GM12891 (cell line): ENCODE measurements around the gene WFIKKN1.

Source experiments
- DNase-seq: peaks from one replicate; pipeline ENCODE4 v3.0.0; 2011; ENCODE audit warnings: low spot score; ENCODE audit not compliant: insufficient read length
- FAIRE-seq: peaks from 2 replicates; lab custom pipeline; 2011; peaks lifted over from hg19 to GRCh38; lab: Jason Lieb, UNC
- PAX5 ChIP-seq: IDR thresholded peaks from 2 replicates; pipeline ENCODE4 v1.6.1; 2011; ENCODE audit warnings: low read length, moderate library complexity, mild to moderate bottlenecking; ENCODE audit not compliant: insufficient read depth, severe bottlenecking
- POLR2A ChIP-seq: IDR thresholded peaks from 2 replicates; pipeline ENCODE4 v1.6.1; 2011; ENCODE audit warnings: low read depth, low read length, control low read depth
- POLR2AphosphoS5 ChIP-seq: IDR thresholded peaks from 2 replicates; pipeline ENCODE4 v1.6.1; 2011; ENCODE audit warnings: low read depth, low read length, control low read depth
- POU2F2 ChIP-seq: IDR thresholded peaks from 2 replicates; pipeline ENCODE4 v1.6.1; 2011; ENCODE audit warnings: low read depth, mild to moderate bottlenecking, control low read depth, low read length, moderate library complexity
- SPI1 ChIP-seq: IDR thresholded peaks from 2 replicates; pipeline ENCODE4 v1.6.1; 2011; ENCODE audit warnings: low read depth, low read length, control low read depth
- TAF1 ChIP-seq: IDR thresholded peaks from 2 replicates; pipeline ENCODE4 v1.6.1; 2011; ENCODE audit warnings: low read depth, low read length, control low read depth

Gene WFIKKN1

DNA sequence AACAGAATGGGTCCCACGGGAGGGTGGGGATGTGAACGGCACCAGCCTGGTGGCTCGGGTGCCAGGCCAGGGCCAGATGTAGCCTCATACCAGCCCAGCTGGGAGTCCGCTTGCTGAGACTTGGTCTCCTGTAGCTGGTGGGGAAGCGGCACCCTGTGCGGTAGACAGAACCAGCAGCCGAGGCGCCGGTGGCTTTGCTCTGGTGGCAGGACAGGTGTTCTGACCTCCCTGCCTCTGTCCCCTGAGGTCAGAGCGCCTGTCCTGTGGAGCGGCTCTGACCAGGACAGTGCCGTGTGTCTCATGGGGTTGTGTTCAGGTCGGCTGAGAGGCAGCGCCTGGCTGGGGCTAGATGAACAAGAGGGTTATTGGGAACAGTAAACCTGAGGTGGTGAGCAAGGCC lies 20.8 kb upstream of the WFIKKN1 start:
- no peak for FAIRE-seq
- TF ChIP-seq SPI1 (no peak), PAX5 (no peak), POU2F2 (no peak), TAF1 (no peak), POLR2AphosphoS5 (no peak), POLR2A (no peak)
- DNase-seq, result no peak

DNA sequence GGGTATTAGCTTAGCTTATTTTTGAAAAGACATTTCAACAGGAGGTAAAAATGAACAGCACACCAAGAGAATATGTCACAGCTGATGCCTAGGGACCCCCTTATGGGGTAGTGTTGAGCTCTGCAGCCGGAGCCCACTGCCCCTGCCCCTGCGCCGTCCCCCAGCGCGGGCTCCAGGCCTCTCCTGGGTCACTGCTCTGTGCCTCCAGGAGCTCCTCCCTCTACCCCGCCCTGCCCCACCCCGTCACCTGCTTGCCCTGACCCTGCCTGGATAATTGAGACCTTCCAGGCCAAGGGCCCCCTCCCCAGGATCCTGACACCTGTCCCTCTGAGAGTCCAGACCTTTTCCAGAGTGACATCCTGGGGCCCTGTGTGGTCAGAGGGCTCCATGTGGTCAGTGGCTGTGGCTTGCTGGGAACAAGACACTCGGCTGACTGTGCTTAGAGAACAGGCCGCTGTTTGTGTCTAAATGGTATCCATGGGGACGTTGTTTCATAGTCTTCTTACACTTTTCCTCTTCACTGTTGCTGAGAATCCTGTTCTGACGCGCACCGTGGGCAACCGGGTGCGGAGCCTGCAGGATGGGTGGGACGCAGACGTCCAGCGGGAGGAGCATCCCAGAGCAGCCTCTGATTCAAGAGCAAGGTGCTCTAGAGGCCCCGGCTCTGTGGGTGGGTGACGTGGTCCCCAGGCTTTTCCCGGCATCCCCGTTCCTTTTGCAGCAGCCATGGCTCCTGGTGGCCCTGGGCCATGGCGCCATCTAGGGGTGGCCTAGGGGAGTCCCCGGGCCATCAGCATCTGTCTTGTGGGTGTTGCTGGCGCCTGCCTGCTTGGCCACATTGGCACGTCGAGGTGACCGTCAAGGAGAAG lies 20.0 kb upstream of the WFIKKN1 start:
- no peak for DNase-seq

GRCh38 chr16:615122-615521 lies 15.7 kb upstream of the WFIKKN1 start:
- DNase-seq, result no peak
- TF ChIP-seq SPI1 (no peak), PAX5 (no peak), POLR2AphosphoS5 (no peak), TAF1 (no peak), POLR2A (no peak), POU2F2 (no peak)
- FAIRE-seq, result no peak

More for the DNA sequence above, 20.0 kb upstream of the WFIKKN1 start:
- no peak for TF ChIP-seq POLR2AphosphoS5
- FAIRE-seq, result no peak

GRCh38 chr16:616733-617586 lies 13.8 kb upstream of the WFIKKN1 start:
- TF ChIP-seq PAX5 (no peak), SPI1 (no peak), TAF1 (no peak), POLR2AphosphoS5 (no peak), POU2F2 (no peak), POLR2A (no peak)
- FAIRE-seq (no peak), DNase-seq (no peak)

DNA sequence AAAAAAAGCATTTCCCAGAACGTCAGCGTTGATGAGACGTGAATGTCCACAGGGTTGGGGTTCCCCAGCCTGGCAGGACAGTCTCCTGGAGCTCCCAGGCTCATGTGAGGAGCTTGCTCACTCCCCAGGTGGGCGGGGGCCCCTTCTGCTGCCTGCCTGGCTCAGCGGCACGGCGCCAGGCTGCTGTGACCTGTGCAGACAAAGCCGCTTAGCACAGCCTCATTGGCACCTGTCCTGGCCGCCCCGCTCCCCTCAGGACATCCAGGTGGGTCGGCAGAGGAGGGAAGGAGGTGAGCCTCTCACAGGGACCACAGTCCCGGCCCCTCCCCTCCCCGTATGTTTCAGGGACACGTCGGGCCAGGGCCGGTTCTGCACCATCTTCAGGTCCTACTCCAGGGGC lies 12.9 kb upstream of the WFIKKN1 start:
- DNase-seq, result no peak
- TF ChIP-seq TAF1, result no peak
- no peak for TF ChIP-seq SPI1
- TF ChIP-seq PAX5, result no peak
- no peak for TF ChIP-seq POU2F2
- TF ChIP-seq POLR2A, result no peak
- no peak for TF ChIP-seq POLR2AphosphoS5
- no peak for FAIRE-seq

GRCh38 chr16:619476-620100 lies 11.2 kb upstream of the WFIKKN1 start:
- FAIRE-seq, result no peak
- TF ChIP-seq POLR2AphosphoS5 (no peak), POLR2A (no peak), PAX5 (no peak), TAF1 (no peak), POU2F2 (no peak), SPI1 (no peak)
- no peak for DNase-seq

DNA sequence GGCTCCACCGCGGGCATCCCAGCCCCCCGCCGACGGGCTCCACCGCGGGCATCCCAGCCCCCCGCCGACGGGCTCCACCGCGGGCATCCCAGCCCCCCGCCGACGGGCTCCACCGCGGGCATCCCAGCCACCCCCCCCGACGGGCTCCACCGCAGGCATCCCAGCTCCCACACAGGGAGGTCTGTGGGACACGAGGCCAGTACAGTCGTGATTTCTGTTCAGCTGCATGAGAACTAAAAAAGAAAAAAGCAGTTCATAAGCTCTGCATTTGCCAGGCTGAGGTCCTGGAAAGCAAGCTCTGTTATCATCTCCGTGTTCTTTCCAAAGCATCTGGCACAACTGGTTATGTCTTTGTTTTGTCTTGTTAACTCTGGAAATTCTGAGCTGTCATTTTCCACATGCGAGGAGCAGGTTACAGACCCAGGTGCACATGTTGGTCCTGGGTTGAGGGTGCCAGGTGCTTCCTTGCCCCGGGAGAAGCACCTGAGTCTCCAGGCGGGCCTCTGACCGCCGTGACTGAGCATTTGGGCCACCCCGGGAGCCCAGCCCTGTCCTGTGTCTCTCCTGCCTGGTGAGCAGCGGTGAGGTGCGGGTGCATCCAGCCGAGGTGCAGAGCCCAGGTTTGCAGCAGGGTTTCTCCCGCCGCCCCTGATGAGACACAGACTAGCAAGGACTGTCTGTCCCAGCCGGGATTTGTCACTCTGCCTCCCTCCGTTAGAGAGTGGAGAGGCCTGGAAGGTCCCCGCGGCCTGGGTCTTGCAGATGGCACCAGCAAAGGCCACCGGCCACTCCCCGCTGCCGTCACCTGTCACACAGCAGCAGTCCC lies 9.9 kb upstream of the WFIKKN1 start:
- FAIRE-seq (no peak), DNase-seq (no peak)
- TF ChIP-seq POLR2A (no peak), PAX5 (no peak), POLR2AphosphoS5 (no peak), TAF1 (no peak), POU2F2 (no peak), SPI1 (no peak)

DNA sequence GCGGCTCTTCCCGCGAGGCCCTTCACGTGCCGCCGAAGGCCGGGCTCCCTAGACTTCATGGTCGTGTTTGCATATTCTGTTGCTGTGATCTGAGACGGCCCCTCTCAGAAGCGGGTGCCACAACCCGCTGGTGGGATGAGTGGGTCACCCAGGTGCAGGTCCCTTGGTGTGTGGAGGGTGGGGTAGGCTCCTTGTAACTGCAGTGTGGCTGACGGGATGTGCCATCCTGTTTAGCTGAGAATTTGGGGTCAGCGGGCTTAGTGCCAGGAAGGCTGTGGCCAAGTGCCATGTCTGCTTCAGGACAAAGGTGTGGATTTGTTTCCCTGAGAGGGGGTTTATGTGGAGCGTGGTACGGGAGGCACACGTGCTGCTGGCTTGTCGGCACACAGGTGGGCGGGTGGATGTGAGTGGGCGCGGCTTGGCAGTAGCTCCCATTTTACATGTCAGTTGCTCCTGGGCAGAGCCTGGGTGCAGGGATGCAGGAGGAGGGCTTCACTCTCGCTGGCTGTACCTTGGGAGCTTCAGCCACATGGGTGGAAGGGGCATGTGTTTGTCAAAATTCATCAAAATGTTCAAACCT lies 9.2 kb upstream of the WFIKKN1 start:
- TF ChIP-seq POLR2AphosphoS5 (no peak), PAX5 (no peak), TAF1 (no peak), POU2F2 (no peak)
- FAIRE-seq (no peak), DNase-seq (no peak)

- DNase-seq, result no peak
- no peak for FAIRE-seq
- TF ChIP-seq SPI1, result no peak
- no peak for TF ChIP-seq POLR2A
- no peak for TF ChIP-seq PAX5
- TF ChIP-seq POU2F2, result no peak
- TF ChIP-seq POLR2AphosphoS5, result no peak
- no peak for TF ChIP-seq TAF1
Measured at GRCh38 chr16:622920-623280, 7.9 kb upstream of the WFIKKN1 start.
